Liver (tissue), 9 donors: Measurements from ENCODE around the gene BIK. TPM values are rescaled to one million over a fixed set of nuclear protein-coding genes. Genes with fewer than 3 reads are reported as not detected.

Experiments
- DNase-seq: peaks from one replicate; pipeline ENCODE4 v3.0.0-alpha.2; 2017; ENCODE audit warnings: low spot score
- H3K27ac ChIP-seq, 2 donors: one replicate each; pipeline ENCODE4 v1.7.0; 2013; ENCODE audit warnings: inconsistent platforms in 2 of 2, low read length in 2 of 2, control low read depth in 1 of 2, low read depth in 1 of 2, mild to moderate bottlenecking in 1 of 2
- H3K27me3 ChIP-seq, 4 donors: one replicate each; pipeline versions ENCODE4 v1.6.1 to v1.7.0; 2013; ENCODE audit warnings: low read length in 3 of 4, inconsistent platforms in 1 of 4, mild to moderate bottlenecking in 1 of 4, moderate library complexity in 1 of 4; ENCODE audit not compliant: control insufficient read depth in 4 of 4, insufficient read depth in 4 of 4
- H3K36me3 ChIP-seq, 4 donors: one replicate each; pipeline versions ENCODE4 v1.6.1 to v1.7.0; 2013; ENCODE audit warnings: low read length in 3 of 4, mild to moderate bottlenecking in 3 of 4, low read depth in 1 of 4, moderate library complexity in 1 of 4; ENCODE audit not compliant: control insufficient read depth in 4 of 4, insufficient read depth in 3 of 4
- H3K4me1 ChIP-seq, 4 donors: one replicate each; pipeline versions ENCODE4 v1.6.1 to v1.7.0; 2013; ENCODE audit warnings: low read length in 3 of 4, mild to moderate bottlenecking in 3 of 4, moderate library complexity in 1 of 4; ENCODE audit not compliant: control insufficient read depth in 4 of 4, insufficient read depth in 4 of 4
- H3K4me3 ChIP-seq, 3 donors: one replicate each; pipeline versions ENCODE4 v1.6.1 to v1.7.0; 2013; ENCODE audit warnings: low read length in 3 of 3, control low read depth in 1 of 3, low read depth in 1 of 3, mild to moderate bottlenecking in 1 of 3
- H3K9ac ChIP-seq, 2 donors: one replicate each; pipeline ENCODE4 v1.7.0; 2013; ENCODE audit warnings: low read length in 2 of 2, mild to moderate bottlenecking in 2 of 2, moderate library complexity in 2 of 2, control low read depth in 1 of 2, low read depth in 1 of 2
- H3K9me3 ChIP-seq, 4 donors: one replicate each; pipeline versions ENCODE4 v1.6.1 to v1.7.0; 2013; ENCODE audit warnings: low read length in 3 of 4; ENCODE audit not compliant: control insufficient read depth in 4 of 4
- CTCF ChIP-seq: fragments of 150-350 bp; IDR thresholded peaks from 2 replicates; pipeline ENCODE4 v1.5.1; 2017; ENCODE audit warnings: improper control_type of control experiment, low read depth, low read length; ENCODE audit not compliant: missing input control
- EGR1 ChIP-seq, 2 donors: IDR thresholded peaks; 2 replicates each; pipeline ENCODE4 v1.6.1; 2016 to 2018; ENCODE audit warnings: antibody characterized with exemption in 2 of 2, low read depth in 2 of 2
- FOXA1 ChIP-seq: IDR thresholded peaks from 2 replicates; pipeline ENCODE4 v1.6.1; 2016; ENCODE audit warnings: antibody characterized with exemption
- FOXA2 ChIP-seq: IDR thresholded peaks from 2 replicates; pipeline ENCODE4 v1.6.1; 2016; ENCODE audit warnings: antibody characterized with exemption
- GABPA ChIP-seq, 2 donors: IDR thresholded peaks in 1 of 2; conservative IDR thresholded peaks in 1 of 2; 2 replicates each; pipeline ENCODE4 v1.6.1; 2016; ENCODE audit warnings: antibody characterized with exemption in 2 of 2, mild to moderate bottlenecking in 1 of 2, moderate library complexity in 1 of 2
- HNF4A ChIP-seq, 2 donors: conservative IDR thresholded peaks; 2 replicates each; pipeline ENCODE4 v1.6.1; 2016; ENCODE audit warnings: antibody characterized with exemption in 2 of 2, mild to moderate bottlenecking in 2 of 2
- HNF4G ChIP-seq: IDR thresholded peaks from 2 replicates; pipeline ENCODE4 v1.6.1; 2016; ENCODE audit warnings: antibody characterized with exemption
- JUND ChIP-seq, 2 donors: IDR thresholded peaks; 2 replicates each; pipeline ENCODE4 v1.6.1; 2016; ENCODE audit warnings: antibody characterized with exemption in 2 of 2
- NR2F2 ChIP-seq: IDR thresholded peaks from 2 replicates; pipeline ENCODE4 v1.6.1; 2016; ENCODE audit warnings: antibody characterized with exemption
- RAD21 ChIP-seq, 2 donors: IDR thresholded peaks; 2 replicates each; pipeline ENCODE4 v1.6.1; 2016; ENCODE audit warnings: antibody characterized with exemption in 2 of 2, mild to moderate bottlenecking in 2 of 2
- REST ChIP-seq: IDR thresholded peaks from 2 replicates; pipeline ENCODE4 v1.6.1; 2016; ENCODE audit warnings: antibody characterized with exemption, mild to moderate bottlenecking
- RXRA ChIP-seq, 2 donors: IDR thresholded peaks; 2 replicates each; pipeline ENCODE4 v1.6.1; 2017 to 2018; ENCODE audit warnings: antibody characterized with exemption in 2 of 2, mild to moderate bottlenecking in 1 of 2
- TAF1 ChIP-seq: conservative IDR thresholded peaks from 2 replicates; pipeline ENCODE4 v1.6.1; 2016; ENCODE audit warnings: antibody characterized with exemption, mild to moderate bottlenecking
- YY1 ChIP-seq: IDR thresholded peaks from 2 replicates; pipeline ENCODE4 v1.6.1; 2016; ENCODE audit warnings: antibody characterized with exemption, mild to moderate bottlenecking
- WGBS: extraction: QIAGEN DNeasy Blood & Tissue Kit; methylation state at CpG from one replicate; pipeline ENCODE4 v1.1.7; 2013; 5-methylcytosine and 5-hydroxymethylcytosine counted together
- polyA plus RNA-seq, 2 donors: library from polyadenylated mRNA; stranded (reverse) in 1 of 2; unstranded in 1 of 2; fragments of 200-250 nt in 1 of 2; fragments of >200 nt in 1 of 2; fragmentation: Nextera tagmentation in 1 of 2; extraction: Ambion mirVana in 1 of 2; gene quantifications; one replicate each; pipeline versions ENCODE4 v1.2.1 to v1.2.3, GENCODE V29; 2013 to 2015
- total RNA-seq, 2 donors: library from RNA; depleted of rRNA; stranded (reverse); fragments of >200 nt; gene quantifications; one replicate each; pipeline ENCODE4 v1.2.3, GENCODE V29; 2014
- TF ChIP-seq, protein P1 (sequence below): IDR thresholded peaks from 2 replicates; pipeline ENCODE4 v1.6.1; 2016; ENCODE audit warnings: antibody characterized with exemption
- TF ChIP-seq, protein P2 (sequence below): IDR thresholded peaks from 2 replicates; pipeline ENCODE4 v1.6.1; 2016; ENCODE audit warnings: antibody characterized with exemption
- TF ChIP-seq, protein P3 (sequence below): IDR thresholded peaks from 2 replicates; pipeline ENCODE4 v1.6.1; 2016; ENCODE audit warnings: antibody characterized with exemption
- donor health status: healthy.
- donor health status: healthy.
- donor health status: healthy.
- donor health status: healthy.
- donor health status: healthy.

The BIK gene
- total and polyA plus RNA-seq, 4 donors = 0.23 to 0.89 (median 0.33) TPM; not detected in 1

GRCh38 chr22:43085658-43086606, 24.6 kb upstream of the BIK start:
- Histone ChIP-seq H3K27ac (no peak overlapping the region), H3K9me3 (no peaks in the 10 kb centered on the region), H3K27me3 (no peaks in the 10 kb centered on the region), H3K4me3 (no peak overlapping the region), H3K36me3 (no peaks in the 10 kb centered on the region), H3K9ac (no peak overlapping the region), H3K4me1 (peaks cover 0 to 11% (median 6%) of the 10 kb centered on the region in 4 donors)
- TF ChIP-seq, protein P1, sequence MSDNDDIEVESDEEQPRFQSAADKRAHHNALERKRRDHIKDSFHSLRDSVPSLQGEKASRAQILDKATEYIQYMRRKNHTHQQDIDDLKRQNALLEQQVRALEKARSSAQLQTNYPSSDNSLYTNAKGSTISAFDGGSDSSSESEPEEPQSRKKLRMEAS = no peak
- TF ChIP-seq EGR1 (IDR thresholded peaks at IDR 0.05; ENCODE audit: low read depth in 2 of 2) (no peak), YY1 (no peak), HNF4A (conservative IDR thresholded peaks at IDR 0.05) (no peak), FOXA2 (no peak), FOXA1 (no peak), RAD21 (IDR thresholded peaks at IDR 0.05) (no peak), TAF1 (no peak), RXRA (IDR thresholded peaks at IDR 0.05) (no peak), REST (no peak), HNF4G (no peak), JUND (IDR thresholded peaks at IDR 0.05) (no peak), NR2F2 (no peak)
- TF ChIP-seq, protein P2, sequence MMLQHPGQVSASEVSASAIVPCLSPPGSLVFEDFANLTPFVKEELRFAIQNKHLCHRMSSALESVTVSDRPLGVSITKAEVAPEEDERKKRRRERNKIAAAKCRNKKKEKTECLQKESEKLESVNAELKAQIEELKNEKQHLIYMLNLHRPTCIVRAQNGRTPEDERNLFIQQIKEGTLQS = no peak
- TF ChIP-seq, protein P3, sequence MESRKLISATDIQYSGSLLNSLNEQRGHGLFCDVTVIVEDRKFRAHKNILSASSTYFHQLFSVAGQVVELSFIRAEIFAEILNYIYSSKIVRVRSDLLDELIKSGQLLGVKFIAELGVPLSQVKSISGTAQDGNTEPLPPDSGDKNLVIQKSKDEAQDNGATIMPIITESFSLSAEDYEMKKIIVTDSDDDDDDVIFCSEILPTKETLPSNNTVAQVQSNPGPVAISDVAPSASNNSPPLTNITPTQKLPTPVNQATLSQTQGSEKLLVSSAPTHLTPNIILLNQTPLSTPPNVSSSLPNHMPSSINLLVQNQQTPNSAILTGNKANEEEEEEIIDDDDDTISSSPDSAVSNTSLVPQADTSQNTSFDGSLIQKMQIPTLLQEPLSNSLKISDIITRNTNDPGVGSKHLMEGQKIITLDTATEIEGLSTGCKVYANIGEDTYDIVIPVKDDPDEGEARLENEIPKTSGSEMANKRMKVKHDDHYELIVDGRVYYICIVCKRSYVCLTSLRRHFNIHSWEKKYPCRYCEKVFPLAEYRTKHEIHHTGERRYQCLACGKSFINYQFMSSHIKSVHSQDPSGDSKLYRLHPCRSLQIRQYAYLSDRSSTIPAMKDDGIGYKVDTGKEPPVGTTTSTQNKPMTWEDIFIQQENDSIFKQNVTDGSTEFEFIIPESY = no peak
- DNase-seq = no peak
- 86% methylated on average over 19 of the region's 19 CpGs for WGBS

DNA sequence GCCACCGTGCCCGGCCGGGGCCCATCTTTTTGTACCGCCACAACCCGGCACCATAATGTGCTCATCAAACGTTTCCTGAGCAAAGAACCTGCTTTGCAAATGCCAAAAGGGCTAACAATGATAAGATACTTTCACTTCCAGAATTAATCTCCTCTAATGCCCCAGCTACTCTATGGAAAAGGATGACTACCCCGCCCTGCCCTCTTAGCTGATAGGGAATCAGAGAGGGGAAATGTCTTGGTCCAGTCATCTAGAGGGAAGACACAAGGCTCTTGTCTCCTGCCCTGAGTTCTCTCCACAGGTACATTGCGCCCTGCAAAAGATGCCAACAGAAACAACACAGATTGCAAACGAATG, 21.9 kb upstream of the BIK start:
- no peak for DNase-seq
- Histone ChIP-seq H3K27ac (peak overlapping the region in 1 of 2 donors; percentile 45), H3K4me3 (peak overlapping the region; percentile 64 to 84 (median 76)), H3K36me3 (no peaks in the 10 kb centered on the region), H3K27me3 (no peaks in the 10 kb centered on the region), H3K4me1 (peaks cover 0 to 11% (median 6%) of the 10 kb centered on the region in 4 donors), H3K9me3 (no peaks in the 10 kb centered on the region), H3K9ac (peak overlapping the region in 1 of 2 donors; percentile 48)
- 69% methylated on average over 9 of the region's 9 CpGs for WGBS
- TF ChIP-seq FOXA2 (no peak), CTCF (no peak), REST (no peak), FOXA1 (no peak), YY1 (no peak), TAF1 (no peak), NR2F2 (no peak), EGR1 (IDR thresholded peaks at IDR 0.05; ENCODE audit: low read depth in 2 of 2) (no peak), RAD21 (IDR thresholded peaks at IDR 0.05) (no peak), HNF4A (conservative IDR thresholded peaks at IDR 0.05) (no peak), JUND (IDR thresholded peaks at IDR 0.05) (no peak), GABPA (IDR thresholded peaks at IDR 0.05 in 1 of 2, conservative IDR thresholded peaks at IDR 0.05 in 1 of 2) (no peak)
- TF ChIP-seq, protein P2 = no peak
